Activated T-helper 9 cell treated with anti-CD3 and anti-CD28 coated beads, Interleukin-2, amount 50 U/mL, for 16 hours (primary cell): Measurements from ENCODE around the gene PICK1.
A peak's percentile ranks its signal among the peaks of the same experiment; 100 is the strongest.

Experiments used
- DNase-seq: peaks from one replicate; pipeline ENCODE4 v3.0.0-alpha.2; 2020; ENCODE audit warnings: low read depth

PICK1 gene

DNA sequence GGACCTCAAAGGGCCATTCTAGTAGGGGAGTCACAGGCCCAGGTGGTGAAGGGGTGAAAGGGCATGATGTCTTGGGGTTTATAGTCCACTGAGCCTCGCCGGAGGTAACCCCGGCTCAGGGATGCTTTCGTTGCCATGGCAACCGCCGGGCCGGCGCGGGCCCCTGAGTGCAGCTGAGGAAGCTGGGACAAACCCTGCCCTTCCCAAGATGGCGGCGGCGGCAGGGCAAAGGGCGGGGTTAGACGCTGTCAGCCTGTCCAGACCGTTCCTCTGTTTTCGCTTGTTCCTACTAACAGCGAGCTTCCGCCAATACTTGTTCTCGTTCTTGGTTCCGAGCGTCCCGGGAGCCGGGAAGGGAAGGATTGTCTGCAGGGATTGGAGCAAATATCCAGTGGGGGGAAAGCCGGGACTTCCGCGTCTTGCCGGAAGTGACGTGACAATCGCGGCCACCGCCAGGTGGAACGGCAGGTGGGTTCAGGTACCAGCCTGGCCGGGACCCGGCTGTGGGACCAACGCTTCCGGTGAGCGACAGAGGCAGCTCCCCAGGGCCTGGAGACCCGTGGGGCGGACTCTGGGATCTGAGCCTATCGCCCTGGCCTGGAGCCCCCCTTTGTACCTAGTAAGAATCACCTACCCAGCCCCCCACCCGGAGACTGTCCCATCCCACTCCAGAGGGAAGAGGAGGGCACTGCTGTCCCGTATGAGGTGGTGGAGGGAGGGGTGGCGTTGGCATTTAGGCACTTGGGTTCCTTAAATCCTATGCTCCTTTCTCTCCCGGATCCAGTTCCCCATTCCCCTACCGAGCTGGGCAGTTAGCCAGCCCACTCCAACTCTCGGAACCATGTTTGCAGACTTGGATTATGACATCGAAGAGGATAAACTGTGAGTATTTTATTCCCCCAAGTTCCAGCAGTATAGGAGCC lies at the start of gene PICK1:
TSS of gene PICK1 (plus strand) at position 436 of the 923 bp plus-strand sequence. CDS start at position 842, 406 bp downstream.
- DNase-seq: peak; percentile 72

- no peak for DNase-seq
Measured at GRCh38 chr22:38009000-38009806, 48.0 kb upstream of the PICK1 start.

- DNase-seq: no peak
Measured at GRCh38 chr22:38012604-38013072, 44.6 kb upstream of the PICK1 start.

- DNase-seq: no peak
Measured at GRCh38 chr22:38014083-38014482, 43.1 kb upstream of the PICK1 start.

- no peak for DNase-seq
Measured at GRCh38 chr22:38016182-38017151, 40.7 kb upstream of the PICK1 start.

GRCh38 chr22:38017272-38017920 lies 39.8 kb upstream of the PICK1 start:
- no peak for DNase-seq

- no peak for DNase-seq
Measured at GRCh38 chr22:38017939-38018885, 39.0 kb upstream of the PICK1 start.

DNA sequence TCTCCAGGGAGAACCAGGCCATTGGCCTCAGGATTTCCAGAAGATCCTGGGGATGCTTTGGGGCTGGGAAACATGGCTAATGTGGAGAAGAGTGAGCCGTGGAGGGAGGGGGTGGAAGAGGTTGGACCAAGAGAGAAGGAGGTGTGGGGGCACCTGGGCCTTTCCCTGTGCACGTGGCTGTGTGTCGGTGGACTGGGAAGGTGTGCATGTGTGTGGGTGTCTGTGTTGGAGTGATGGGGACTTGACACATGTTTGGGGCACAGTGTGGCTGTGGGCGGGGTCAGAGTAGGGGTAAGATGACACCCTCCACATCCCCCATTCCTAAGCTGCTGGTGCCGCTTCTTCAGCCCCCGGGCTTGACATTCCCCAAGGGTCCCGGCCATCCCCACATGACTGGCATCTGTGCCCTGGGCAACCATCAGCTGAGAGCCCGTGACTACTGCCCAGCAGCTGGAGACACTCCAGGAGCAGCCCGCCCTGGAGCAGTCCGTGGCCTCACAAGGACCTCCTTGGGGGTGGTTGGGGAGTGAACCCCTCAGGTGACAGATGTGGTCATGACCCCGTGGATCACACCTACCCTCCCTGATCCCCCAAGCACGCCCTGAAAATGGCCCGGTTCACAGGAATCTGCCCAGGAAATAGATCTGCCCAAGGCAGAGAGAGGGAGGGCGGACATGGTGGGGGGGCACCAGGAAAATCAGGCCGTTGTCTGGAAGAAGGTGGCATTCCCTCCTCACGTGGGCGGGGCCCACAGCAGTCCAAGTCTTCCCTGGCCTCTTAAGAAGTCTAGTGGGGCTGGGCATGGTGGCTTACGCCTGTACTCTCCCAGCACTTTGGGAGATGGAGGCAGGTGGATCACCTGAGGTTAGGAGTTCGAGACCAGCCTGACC lies 38.0 kb upstream of the PICK1 start:
- DNase-seq: no peak

DNA sequence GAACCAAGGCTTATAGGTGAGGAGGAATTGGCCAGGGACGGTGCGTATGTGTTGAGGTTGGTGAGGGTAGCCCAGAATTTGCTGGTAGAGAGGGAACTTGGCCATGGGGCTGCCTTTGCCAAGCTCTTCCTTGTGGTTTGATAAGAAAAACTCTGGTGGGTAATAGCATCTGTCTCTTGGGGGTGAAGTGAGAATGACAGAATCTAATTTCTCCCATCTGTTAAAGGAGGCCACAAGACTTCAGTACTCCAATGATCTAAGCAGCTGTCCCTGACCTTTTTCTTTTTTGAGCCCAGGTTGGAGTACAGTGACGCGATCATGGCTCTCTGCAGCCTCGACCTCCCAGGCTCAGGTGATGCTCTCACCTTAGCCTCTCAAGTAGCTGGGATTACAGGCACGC lies 36.0 kb upstream of the PICK1 start:
- DNase-seq: no peak

DNA sequence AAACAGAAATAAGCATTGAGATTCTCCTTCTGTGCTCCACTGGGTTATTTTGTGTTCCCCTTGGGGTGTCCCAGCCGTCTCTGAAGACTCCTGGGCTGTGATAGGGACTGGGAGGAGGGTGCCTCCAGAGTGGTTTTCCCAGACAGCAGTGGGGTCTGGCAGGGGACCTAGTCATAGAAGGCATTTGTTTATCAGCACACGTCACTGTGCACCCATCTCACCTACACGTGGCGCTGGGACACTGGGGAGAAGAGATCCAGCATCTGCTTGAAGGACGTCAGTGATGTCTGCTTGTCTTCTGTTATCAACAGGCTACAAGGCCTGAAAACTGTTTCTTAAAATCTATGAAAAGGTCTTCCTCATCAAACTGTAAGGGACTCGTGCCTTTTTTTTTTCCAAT lies 34.2 kb upstream of the PICK1 start:
- no peak for DNase-seq

DNA sequence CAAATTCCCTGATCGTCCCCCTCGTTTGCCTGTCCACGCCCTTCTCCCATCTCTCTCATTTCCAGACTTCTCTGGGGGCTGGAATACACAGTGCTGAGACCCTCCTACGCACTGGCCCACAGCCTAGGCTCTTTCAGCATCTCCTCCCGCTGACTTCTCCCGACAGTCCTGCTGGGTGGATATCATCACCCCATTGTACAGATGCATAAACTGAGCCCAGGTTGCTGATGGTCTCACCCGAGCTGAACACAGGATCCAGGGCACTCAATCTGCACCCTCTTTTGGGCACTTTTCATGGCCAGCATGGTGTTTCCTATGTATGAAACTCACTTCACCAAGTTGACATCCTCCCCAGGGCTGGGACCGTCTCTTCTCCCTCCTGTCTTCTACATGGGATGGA lies 31.7 kb upstream of the PICK1 start:
- no peak for DNase-seq

GRCh38 chr22:38026130-38027111 lies 30.8 kb upstream of the PICK1 start:
- DNase-seq: no peak

DNA sequence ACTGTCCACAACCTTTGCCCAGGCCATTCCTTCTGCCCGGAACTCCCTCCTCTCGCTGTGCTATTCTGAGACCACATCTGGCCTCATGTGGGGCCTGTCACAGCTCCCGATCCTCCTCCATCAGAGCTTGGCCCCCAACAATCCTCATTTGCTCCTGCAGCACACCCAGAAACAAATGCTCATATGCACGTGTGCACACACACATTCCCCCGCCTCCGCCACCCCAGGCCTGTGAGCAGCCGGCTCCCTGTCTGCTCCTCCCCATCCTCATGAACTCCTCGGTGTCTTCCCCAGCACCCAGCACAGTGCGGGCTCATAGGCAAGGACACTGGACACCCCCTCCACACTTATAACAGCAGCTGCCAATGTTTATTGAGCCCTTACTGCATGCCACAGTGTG lies 29.7 kb upstream of the PICK1 start:
- no peak for DNase-seq

- DNase-seq: no peak
Measured at GRCh38 chr22:38028344-38029130, 28.7 kb upstream of the PICK1 start.

DNA sequence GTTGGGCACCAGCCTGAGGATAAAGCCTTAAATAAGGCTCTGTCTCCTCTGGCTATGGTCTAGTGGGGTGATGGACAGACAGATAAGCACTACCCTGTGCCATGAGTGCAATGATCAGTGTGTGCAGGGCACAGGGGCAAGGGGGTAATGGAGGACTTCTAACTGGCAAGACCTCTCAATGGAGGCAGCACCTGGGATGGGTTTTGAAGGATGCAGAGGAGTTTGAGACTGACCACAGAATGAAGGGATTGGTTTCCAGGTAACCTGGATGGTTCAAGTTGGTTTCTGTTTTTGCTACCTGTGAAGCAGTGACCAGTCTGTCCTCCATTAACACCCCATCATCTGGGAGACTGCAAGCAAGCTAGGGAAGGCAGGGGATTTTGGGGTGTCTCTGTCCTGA lies 27.8 kb upstream of the PICK1 start:
- DNase-seq: no peak

GRCh38 chr22:38029901-38030300 lies 27.3 kb upstream of the PICK1 start:
- DNase-seq: no peak
